GM13976 (cell line): ENCODE measurements around the gene IFT74.

Source experiments
- DNase-seq: peaks from one replicate; pipeline ENCODE4 v3.0.0; 2012; ENCODE audit warnings: low spot score
- CTCF ChIP-seq: IDR thresholded peaks from 2 replicates; pipeline ENCODE4 v1.5.1; 2012; ENCODE audit warnings: borderline replicate concordance, mild to moderate bottlenecking; ENCODE audit not compliant: insufficient read depth; ENCODE audit errors: extremely low read depth, missing control alignments, control extremely low read depth
- in situ Hi-C: fragments of 300-500 bp; cut with MboI; formaldehyde crosslinking; loops from one replicate; pipeline ENCODE4 v1.12.0; 2022; ENCODE audit warnings: low sequenced_read_pairs, mixed read lengths, inconsistent platforms; ENCODE audit not compliant: unreplicated experiment

Gene IFT74

GRCh38 chr9:27003426-27004077 lies 47.3 kb downstream of the IFT74 start:
- TF ChIP-seq CTCF: no peak
- DNase-seq: no peak
- in situ Hi-C loops: no loop called here

GRCh38 chr9:27005491-27005890 lies 49.3 kb downstream of the IFT74 start, which contains the start of gene LRRC19:
TSS of gene LRRC19 (minus strand) at chr9:27005672. CDS start at chr9:26999694, 5,978 bp downstream.
- no peak for DNase-seq
- in situ Hi-C loops: no loop called here
- TF ChIP-seq CTCF: no peak

GRCh38 chr9:27019589-27019988 lies 63.4 kb downstream of the IFT74 start:
- no peak for DNase-seq
- TF ChIP-seq CTCF: no peak
- in situ Hi-C loops: no loop called here

DNA sequence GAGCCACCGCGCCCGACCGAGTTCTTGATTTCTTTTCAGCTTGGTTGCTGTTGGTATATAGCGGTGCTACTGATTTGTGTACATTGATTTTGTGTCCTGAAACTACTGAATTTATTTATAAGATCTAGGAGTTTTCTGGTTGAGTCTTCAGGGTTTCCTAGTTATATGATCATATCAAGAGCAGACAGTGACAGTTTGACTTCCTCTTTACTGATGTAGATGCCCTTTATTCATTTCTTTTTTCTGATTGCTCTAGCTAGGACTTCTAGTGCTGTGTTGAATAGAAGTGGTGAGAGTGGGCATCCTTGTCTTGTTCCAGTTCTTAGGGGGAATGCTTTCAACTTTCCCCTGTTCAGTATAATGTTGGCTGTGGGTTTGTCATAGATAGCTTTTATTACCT lies 66.7 kb downstream of the IFT74 start:
- in situ Hi-C loops: no loop called here
- no peak for TF ChIP-seq CTCF
- no peak for DNase-seq

DNA sequence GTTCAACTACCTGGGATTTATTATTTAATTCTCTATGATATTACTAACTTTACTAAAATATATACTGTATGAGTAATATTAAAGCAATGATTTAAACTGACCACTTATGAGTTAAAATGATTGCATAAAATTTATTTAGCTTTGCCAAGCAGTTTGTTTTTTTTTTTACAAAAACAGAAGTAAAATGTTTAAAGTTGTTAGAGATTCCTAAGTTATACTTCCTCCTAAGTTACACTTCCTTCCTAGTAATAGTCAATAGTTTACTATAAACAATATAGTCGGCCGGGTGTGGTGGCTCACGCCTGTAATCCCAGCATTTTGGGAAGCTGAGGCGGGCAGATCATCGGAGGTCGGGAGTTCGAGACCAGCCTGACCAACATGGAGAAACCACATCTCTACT lies 73.0 kb downstream of the IFT74 start:
- no peak for TF ChIP-seq CTCF
- in situ Hi-C loops: loop anchor here (25.0 kb wide), 1 partner anchor 258 kb away; the partner anchor contains the start of gene EQTN
- no peak for DNase-seq

- TF ChIP-seq CTCF: peak; percentile 59
- in situ Hi-C loops: loop anchor here (25.0 kb wide), 1 partner anchor 253 kb away; the partner anchor contains the start of gene EQTN
- peak; percentile 61 for DNase-seq
Observed at GRCh38 chr9:27033815-27034403, 77.7 kb downstream of the IFT74 start.
